Pancreas (tissue), 10 donors: ENCODE measurements around the gene CDC16. TPM values are rescaled to one million over a fixed set of nuclear protein-coding genes. Genes with fewer than 3 reads are reported as not detected.

Experiments used
- ATAC-seq, 4 donors: fragments of 200-7000 bp; cut with Tn5 transposase; one replicate each; pipeline versions ENCODE4 v1.8.0 to v1.9.1; 2020; ENCODE audit warnings: mild to moderate bottlenecking in 4 of 4, moderate library complexity in 4 of 4
- DNase-seq, 6 donors: peaks; one replicate each; pipeline ENCODE4 v3.0.0-alpha.2; 2020
- FAIRE-seq: peaks from 2 replicates; lab custom pipeline; 2012; peaks lifted over from hg19 to GRCh38; lab: Jason Lieb, UNC
- H3K27ac ChIP-seq, 4 donors: fragments of 200-600 bp; sonication (generic); 1 replicate in 3 of 4; 2 replicates in 1 of 4; pipeline versions ENCODE4 v1.5.0 to v1.8.0; 2020
- H3K27me3 ChIP-seq, 4 donors: fragments of 200-600 bp; one replicate each; pipeline ENCODE4 v1.8.0; 2021
- H3K36me3 ChIP-seq, 3 donors: fragments of 200-600 bp; sonication (generic) in 1 of 3; one replicate each; pipeline versions ENCODE4 v1.5.0 to v1.8.0; 2020 to 2021
- H3K4me1 ChIP-seq, 3 donors: fragments of 200-600 bp; one replicate each; pipeline ENCODE4 v1.8.0; 2021
- H3K4me3 ChIP-seq, 4 donors: fragments of 200-600 bp; sonication (generic) in 2 of 4; one replicate each; pipeline versions ENCODE4 v1.5.0 to v1.8.0; 2020 to 2021
- H3K9me3 ChIP-seq, 4 donors: fragments of 200-600 bp; one replicate each; pipeline ENCODE4 v1.8.0; 2021
- CTCF ChIP-seq, 4 donors: fragments of 200-600 bp; sonication (generic) in 3 of 4; IDR thresholded peaks; one replicate each; pipeline versions ENCODE4 v1.5.0 to v1.8.0; 2021; ENCODE audit warnings: antibody characterized with exemption in 4 of 4
- WGBS, 2 donors: extraction: QIAGEN DNeasy Blood & Tissue Kit; methylation state at CpG; one replicate each; pipeline ENCODE4 v1.1.7; 2013; 5-methylcytosine and 5-hydroxymethylcytosine counted together
- intact Hi-C, 3 donors: fragments of 100-400 bp; cut with DNase I; formaldehyde crosslinking; loops; one replicate each; pipeline versions ENCODE4 v1.11.1 to v1.14.2; 2022
- polyA plus RNA-seq, 2 donors: library from polyadenylated mRNA; stranded (reverse); fragments of 200-250 nt; gene quantifications; one replicate each; pipeline ENCODE4 v1.2.3, GENCODE V29; 2013
- total RNA-seq, 6 donors: library from RNA; stranded (reverse); fragmentation: NEBNext Ultra II Directional in 4 of 6; extraction: Animal tissue kit (Norgen Biotek cat#: 25700) in 4 of 6; gene quantifications; one replicate each; pipeline versions ENCODE4 v1.2.1 to v1.2.4, GENCODE V29; 2021 to 2023
- donor health status: healthy with polysubstance abuse.
- donor health status: DM: no; HTN: no; CAD: no; lungs with moderate emphysema.
- donor health status: DM: no; HTN: no; CAD: no.
- donor health status: control.
- donor health status: control.
- donor health status: Bipolar disorder and iron deficiency.
- donor health status: DM: yes; HTN: yes; CAD: no.
- donor health status: DM: no; HTN: no; CAD: no.
- donor health status: DM: no; HTN: no; CAD: no.
- donor health status: DM: yes; HTN: yes; CAD: no.

CDC16 gene
- total and polyA plus RNA-seq, 8 donors = 28.7 to 71.1 (median 31.9) TPM

DNA sequence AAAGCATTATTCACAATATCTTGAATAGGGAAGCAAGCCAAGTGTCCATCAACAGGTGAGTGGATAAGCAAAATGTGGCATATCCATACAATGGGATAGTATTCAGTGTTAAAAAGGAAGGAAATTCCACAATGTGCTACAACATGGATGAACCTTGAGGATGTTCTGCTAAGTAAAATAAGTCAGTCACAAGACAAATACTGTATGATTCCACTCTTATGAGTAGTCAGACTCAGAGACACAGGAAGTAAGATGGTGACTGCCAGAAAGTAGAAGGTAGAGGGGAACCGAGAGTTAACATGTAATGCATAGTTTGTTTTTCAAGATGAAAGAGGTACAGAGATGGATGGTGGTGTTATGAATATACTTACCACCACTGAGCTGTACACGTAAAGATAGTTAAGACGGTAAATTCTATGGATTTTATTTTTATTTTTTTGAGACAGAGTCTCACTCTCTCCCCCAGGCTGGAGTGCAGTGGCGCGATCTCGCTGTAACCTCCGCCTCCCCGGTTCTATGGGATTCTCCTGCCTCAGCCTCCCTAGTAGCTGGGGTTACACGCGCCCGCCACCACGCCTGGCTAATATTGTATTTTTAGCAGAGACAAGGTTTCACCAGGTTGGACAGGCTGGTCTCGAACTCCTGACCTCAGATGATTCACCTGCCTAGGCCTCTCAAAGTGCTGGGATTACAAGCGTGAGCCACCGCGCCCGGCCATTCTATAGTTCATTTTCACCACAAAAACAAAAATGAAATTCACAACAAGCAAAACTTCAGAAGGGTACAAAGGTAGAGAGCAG, 78.6 kb downstream of the CDC16 start:
- no peaks in the 10 kb centered on the region for H3K36me3 ChIP-seq
- 82 to 89% methylated on average over 17 of the region's 17 CpGs for WGBS, 2 donors
- ATAC-seq (no peak), FAIRE-seq (no peak), DNase-seq (no peak)
- peak overlapping the region in 3 of 4 donors; percentile 80 to 94 (median 80) for H3K4me3 ChIP-seq
- intact Hi-C loops = no loop called here
- H3K9me3 ChIP-seq = no peaks in the 10 kb centered on the region
- no peaks in the 10 kb centered on the region for H3K27me3 ChIP-seq
- peak overlapping the region; percentile 56 to 82 (median 76) for H3K27ac ChIP-seq
- no peak for TF ChIP-seq CTCF (IDR thresholded peaks at IDR 0.05)
- peaks cover 3 to 21% (median 13%) of the 10 kb centered on the region in 3 donors for H3K4me1 ChIP-seq

DNA sequence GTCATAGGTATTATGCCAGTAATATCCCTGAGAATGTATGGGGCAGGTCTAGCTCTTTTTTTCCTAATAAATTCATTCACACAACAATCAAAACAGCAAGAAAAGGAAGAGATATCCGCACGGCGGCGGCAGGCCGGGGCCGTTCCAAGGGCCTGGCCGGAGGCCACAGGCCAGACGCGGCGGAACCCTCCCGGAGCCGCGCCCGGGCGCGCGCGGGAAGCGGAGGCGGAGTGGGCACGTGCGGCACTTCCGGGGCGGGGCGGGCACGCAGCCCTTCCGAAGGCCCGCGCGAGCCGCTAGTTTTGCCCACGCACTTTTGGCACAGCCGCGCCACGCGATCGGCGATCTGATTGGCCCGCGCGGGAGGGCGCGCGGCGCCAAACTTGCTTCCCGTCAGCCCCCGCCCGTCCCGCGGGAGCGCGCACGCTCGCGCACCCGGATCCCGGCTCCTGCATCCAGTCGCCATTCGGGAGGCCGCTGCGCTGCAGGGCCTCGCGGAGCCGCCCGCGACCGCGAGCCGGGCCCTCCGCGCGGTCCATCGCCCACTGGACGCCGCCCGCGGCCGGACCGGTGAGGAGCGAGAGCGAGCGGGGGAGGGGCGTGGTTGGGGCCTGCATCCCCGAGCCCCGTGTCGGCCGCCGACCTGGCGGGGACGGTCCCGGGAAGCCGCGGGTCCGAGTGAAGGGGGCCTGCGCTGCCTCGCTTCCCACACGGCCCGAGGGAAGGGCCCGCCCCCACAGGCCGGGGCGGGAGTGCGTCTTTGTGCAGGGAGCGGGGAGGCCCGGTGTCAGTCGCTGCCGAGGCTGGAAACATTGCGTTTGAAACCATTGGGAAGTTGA, 79.6 kb downstream of the CDC16 start, which contains the start of gene CHAMP1:
TSS of gene CHAMP1 (plus strand) at position 430 of the 839 bp plus-strand sequence. CDS start 9,340 bp downstream, outside the sequence.
- no peaks in the 10 kb centered on the region for H3K9me3 ChIP-seq
- ATAC-seq = peak; percentile 93 to 97 (median 96)

GRCh38 chr13:114315074-114315785, 80.5 kb downstream of the CDC16 start:
- intact Hi-C loops = no loop called here
- H3K4me1 ChIP-seq = peaks cover 11 to 31% (median 21%) of the 10 kb centered on the region in 3 donors
- peak overlapping the region in 3 of 4 donors; percentile 56 to 76 (median 76) for H3K27ac ChIP-seq

More for the DNA sequence above, 79.6 kb downstream of the CDC16 start, which contains the start of gene CHAMP1:
- TF ChIP-seq CTCF (IDR thresholded peaks at IDR 0.05) = no peak
- FAIRE-seq = no peak
- WGBS, 2 donors = 0 to 1% methylated on average over 75 to 107 of the region's 107 CpGs
- DNase-seq = peak; percentile 93 to 98 (median 96)
- H3K4me1 ChIP-seq = peaks cover 11 to 29% (median 21%) of the 10 kb centered on the region in 3 donors
- H3K36me3 ChIP-seq = no peaks in the 10 kb centered on the region
- no peaks in the 10 kb centered on the region for H3K27me3 ChIP-seq
- peak within 1 kb of the TSS; percentile 80 to 94 (median 82) for H3K4me3 ChIP-seq
- peak within 1 kb of the TSS; percentile 56 to 82 (median 76) for H3K27ac ChIP-seq
- intact Hi-C loops = no loop called here

More at GRCh38 chr13:114315074-114315785, 80.5 kb downstream of the CDC16 start:
- Histone ChIP-seq H3K4me3 (peak overlapping the region; percentile 80 to 94 (median 82)), H3K9me3 (no peaks in the 10 kb centered on the region), H3K27me3 (no peaks in the 10 kb centered on the region), H3K36me3 (no peaks in the 10 kb centered on the region)
- FAIRE-seq = no peak
- no peak for DNase-seq
- WGBS, 2 donors = 10 to 18% methylated on average over 7 of the region's 7 CpGs
- TF ChIP-seq CTCF (IDR thresholded peaks at IDR 0.05) = no peak
- no peak for ATAC-seq
